Testis (tissue), 3 donors: ENCODE results near the gene FRZB. TPM values are rescaled to one million over a fixed set of nuclear protein-coding genes. Genes with fewer than 3 reads are reported as not detected.

Experiments used
- DNase-seq: peaks from one replicate; pipeline ENCODE4 v3.0.0-alpha.2; 2019
- H3K27ac ChIP-seq, 2 donors: fragments of 200-600 bp; sonication (generic); one replicate each; pipeline ENCODE4 v1.5.1; 2019
- H3K27me3 ChIP-seq: fragments of 200-600 bp; sonication (generic); one replicate; pipeline ENCODE4 v1.5.1; 2019
- H3K36me3 ChIP-seq: fragments of 200-600 bp; sonication (generic); one replicate; pipeline ENCODE4 v1.5.1; 2017; ENCODE audit warnings: low read depth; ENCODE audit errors: missing control alignments
- H3K4me1 ChIP-seq: fragments of 200-600 bp; sonication (generic); one replicate; pipeline ENCODE4 v1.5.1; 2019
- H3K4me3 ChIP-seq, 2 donors: fragments of 200-600 bp; sonication (generic); one replicate each; pipeline ENCODE4 v1.5.1; 2017 to 2019
- H3K9me3 ChIP-seq: fragments of 200-600 bp; sonication (generic); one replicate; pipeline ENCODE4 v1.5.1; 2017
- POLR2A ChIP-seq: fragments of 450-650 bp; IDR thresholded peaks from one replicate; pipeline ENCODE4 v1.6.1; 2017; ENCODE audit warnings: antibody characterized with exemption, mild to moderate bottlenecking, moderate library complexity
- WGBS, 2 donors: methylation state at CpG; one replicate each; pipeline ENCODE4 v1.1.5; 2018; 5-methylcytosine and 5-hydroxymethylcytosine counted together
- intact Hi-C: fragments of 100-400 bp; cut with DNase I; formaldehyde crosslinking; loops from one replicate; pipeline ENCODE4 v1.15.1; 2023; ENCODE audit warnings: low total_unique reads
- polyA plus RNA-seq: library from polyadenylated mRNA; stranded (reverse); fragments of 350-450 nt; fragmentation: Illumina TruSeq; extraction: RNeasy Lipid Tissue Mini Kit (QIAGEN cat#74804); gene quantifications from one replicate; pipeline ENCODE4 v1.2.3, GENCODE V29; 2014; ENCODE audit warnings: low read depth, low replicate concordance; ENCODE audit not compliant: insufficient read depth
- total RNA-seq, 2 donors: library from RNA; depleted of rRNA; stranded (reverse); fragments of >200 nt; gene quantifications; one replicate each; pipeline ENCODE4 v1.2.3, GENCODE V29; 2016
- TF ChIP-seq, protein P1 (sequence below), 3 experiments: fragments of 450-650 bp in 2 of 3; fragments of 200-600 bp in 1 of 3; sonication (generic) in 1 of 3; IDR thresholded peaks; one replicate each; pipeline ENCODE4 v1.5.1; 2016 to 2019; ENCODE audit warnings: antibody characterized with exemption in 3 of 3, mild to moderate bottlenecking in 2 of 3, moderate library complexity in 1 of 3

FRZB gene
- total and polyA plus RNA-seq, 3 donors from 2014 or later = 8.4 to 25.9 (median 21.3) TPM

DNA sequence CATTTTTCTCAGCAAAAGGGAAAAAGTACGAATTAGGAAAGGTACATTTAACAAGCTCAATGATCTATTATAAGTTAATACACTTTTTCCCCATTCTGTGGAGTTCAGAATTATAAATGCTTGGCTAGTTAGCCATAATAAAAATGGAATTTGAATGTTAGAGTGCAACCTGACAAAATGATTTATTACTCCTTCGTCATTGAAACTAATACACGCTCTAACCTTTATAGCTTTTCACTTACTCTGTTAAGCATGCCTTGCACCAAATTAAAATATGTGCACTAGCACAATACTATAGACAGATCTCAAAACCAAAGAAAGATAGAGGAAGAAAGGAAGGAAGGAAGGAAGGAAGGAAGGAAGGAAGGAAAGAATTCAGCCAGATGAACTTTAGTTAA is 46.1 kb upstream of the FRZB start:
- no peaks in the 10 kb centered on the region for H3K4me1 ChIP-seq
- DNase-seq = no peak
- 88 to 99% methylated on average over 3 of the region's 3 CpGs for WGBS, 2 donors
- H3K9me3 ChIP-seq = no peaks in the 10 kb centered on the region
- intact Hi-C loops = no loop called here
- H3K27ac ChIP-seq = no peak overlapping the region
- no peak for TF ChIP-seq POLR2A
- TF ChIP-seq, protein P1, sequence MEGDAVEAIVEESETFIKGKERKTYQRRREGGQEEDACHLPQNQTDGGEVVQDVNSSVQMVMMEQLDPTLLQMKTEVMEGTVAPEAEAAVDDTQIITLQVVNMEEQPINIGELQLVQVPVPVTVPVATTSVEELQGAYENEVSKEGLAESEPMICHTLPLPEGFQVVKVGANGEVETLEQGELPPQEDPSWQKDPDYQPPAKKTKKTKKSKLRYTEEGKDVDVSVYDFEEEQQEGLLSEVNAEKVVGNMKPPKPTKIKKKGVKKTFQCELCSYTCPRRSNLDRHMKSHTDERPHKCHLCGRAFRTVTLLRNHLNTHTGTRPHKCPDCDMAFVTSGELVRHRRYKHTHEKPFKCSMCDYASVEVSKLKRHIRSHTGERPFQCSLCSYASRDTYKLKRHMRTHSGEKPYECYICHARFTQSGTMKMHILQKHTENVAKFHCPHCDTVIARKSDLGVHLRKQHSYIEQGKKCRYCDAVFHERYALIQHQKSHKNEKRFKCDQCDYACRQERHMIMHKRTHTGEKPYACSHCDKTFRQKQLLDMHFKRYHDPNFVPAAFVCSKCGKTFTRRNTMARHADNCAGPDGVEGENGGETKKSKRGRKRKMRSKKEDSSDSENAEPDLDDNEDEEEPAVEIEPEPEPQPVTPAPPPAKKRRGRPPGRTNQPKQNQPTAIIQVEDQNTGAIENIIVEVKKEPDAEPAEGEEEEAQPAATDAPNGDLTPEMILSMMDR (IDR thresholded peaks at IDR 0.05) = no peak
- H3K27me3 ChIP-seq = no peaks in the 10 kb centered on the region
- no peak overlapping the region for H3K4me3 ChIP-seq
- H3K36me3 ChIP-seq = no peaks in the 10 kb centered on the region

- Histone ChIP-seq H3K36me3 (no peaks in the 10 kb centered on the region), H3K27me3 (no peaks in the 10 kb centered on the region), H3K27ac (no peak overlapping the region), H3K9me3 (no peaks in the 10 kb centered on the region), H3K4me1 (no peaks in the 10 kb centered on the region), H3K4me3 (no peak overlapping the region)
- WGBS, 2 donors = 87 to 92% methylated on average over 2 of the region's 2 CpGs
- TF ChIP-seq POLR2A = no peak
- TF ChIP-seq, protein P1 (IDR thresholded peaks at IDR 0.05) = no peak
- intact Hi-C loops = no loop called here
- no peak for DNase-seq
Observed at GRCh38 chr2:182911813-182912517, 45.5 kb upstream of the FRZB start.

DNA sequence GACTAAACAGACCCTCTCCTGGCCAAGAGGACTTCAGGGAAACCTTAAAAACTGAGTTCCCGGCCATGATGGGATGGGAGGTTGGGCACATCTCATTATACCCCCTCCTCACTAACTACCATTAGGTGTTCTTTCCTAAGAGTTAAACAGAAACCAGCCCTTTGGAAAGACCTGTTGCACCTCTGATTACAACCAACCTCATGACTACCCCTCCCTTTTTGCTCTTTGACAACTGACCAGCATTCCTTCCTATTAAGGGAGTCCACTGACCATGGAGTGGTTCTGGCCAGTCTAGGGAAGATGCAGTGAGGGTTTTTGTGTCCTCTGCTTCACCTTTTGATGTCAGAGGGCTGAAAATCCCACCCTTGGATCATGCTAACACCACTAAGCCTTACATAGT is 44.5 kb upstream of the FRZB start:
- DNase-seq = no peak
- no peak for TF ChIP-seq POLR2A
- TF ChIP-seq, protein P1 (IDR thresholded peaks at IDR 0.05) = no peak
- Histone ChIP-seq H3K9me3 (no peaks in the 10 kb centered on the region), H3K27me3 (no peaks in the 10 kb centered on the region), H3K4me1 (no peaks in the 10 kb centered on the region), H3K4me3 (no peak overlapping the region), H3K27ac (no peak overlapping the region), H3K36me3 (no peaks in the 10 kb centered on the region)
- intact Hi-C loops = no loop called here
- 90 to 91% methylated on average over 1 of the region's 1 CpG for WGBS, 2 donors

GRCh38 chr2:182907081-182907830 is 40.8 kb upstream of the FRZB start:
- H3K36me3 ChIP-seq = no peaks in the 10 kb centered on the region
- TF ChIP-seq, protein P1 (IDR thresholded peaks at IDR 0.05) = no peak
- no peak for TF ChIP-seq POLR2A
- 64 to 71% methylated on average over 7 of the region's 7 CpGs for WGBS, 2 donors
- intact Hi-C loops = no loop called here
- no peak overlapping the region for H3K4me3 ChIP-seq
- H3K27ac ChIP-seq = no peak overlapping the region
- no peaks in the 10 kb centered on the region for H3K27me3 ChIP-seq
- H3K9me3 ChIP-seq = no peaks in the 10 kb centered on the region
- H3K4me1 ChIP-seq = no peaks in the 10 kb centered on the region
- DNase-seq = no peak
